Right lobe of liver (tissue), 6 donors: Measurements from ENCODE around the gene MMAA. TPM values are rescaled to one million over a fixed set of nuclear protein-coding genes. Genes with fewer than 3 reads are reported as not detected.

Experiments used
- ATAC-seq, 4 donors: fragments of 200-7000 bp; cut with Tn5 transposase; one replicate each; pipeline ENCODE4 v1.9.1; 2020; ENCODE audit warnings: mild to moderate bottlenecking in 4 of 4, moderate library complexity in 4 of 4
- DNase-seq, 3 donors: peaks; one replicate each; pipeline ENCODE4 v3.0.0-alpha.2; 2020
- H3K27ac ChIP-seq, 3 donors: fragments of 200-600 bp; one replicate each; pipeline ENCODE4 v1.8.0; 2022
- H3K27me3 ChIP-seq, 2 donors: fragments of 200-600 bp; one replicate each; pipeline ENCODE4 v1.8.0; 2022
- H3K36me3 ChIP-seq, 4 donors: fragments of 200-600 bp; sonication (generic) in 1 of 4; one replicate each; pipeline versions ENCODE4 v1.5.1 to v1.8.0; 2017 to 2022; ENCODE audit warnings: control low read depth in 1 of 4
- H3K4me1 ChIP-seq, 4 donors: fragments of 200-600 bp; sonication (generic) in 1 of 4; one replicate each; pipeline versions ENCODE4 v1.5.1 to v1.8.0; 2017 to 2022; ENCODE audit warnings: control low read depth in 1 of 4
- H3K4me3 ChIP-seq, 3 donors: fragments of 200-600 bp; one replicate each; pipeline ENCODE4 v1.8.0; 2022
- H3K9me3 ChIP-seq, 4 donors: fragments of 200-600 bp; sonication (generic) in 1 of 4; one replicate each; pipeline versions ENCODE4 v1.5.1 to v1.8.0; 2017 to 2022; ENCODE audit warnings: control low read depth in 1 of 4
- POLR2A ChIP-seq: fragments of 450-650 bp; IDR thresholded peaks from one replicate; pipeline ENCODE4 v1.6.1; 2017; ENCODE audit warnings: antibody characterized with exemption, mild to moderate bottlenecking
- WGBS: methylation state at CpG from one replicate; pipeline ENCODE4 v1.1.6; 2018; ENCODE audit warnings: low coverage, low lambda C conversion rate; ENCODE audit not compliant: insufficient coverage; ENCODE audit errors: missing lambda C conversion rate; 5-methylcytosine and 5-hydroxymethylcytosine counted together
- intact Hi-C, 2 donors: fragments of 100-400 bp; cut with DNase I; formaldehyde crosslinking; loops; one replicate each; pipeline versions ENCODE4 v1.11.2 to v1.14.1; 2022
- total RNA-seq, 6 experiments: library from RNA; depleted of rRNA in 2 of 6; stranded (reverse); fragments of >200 nt in 2 of 6; fragmentation: NEBNext Ultra II Directional in 3 of 6; extraction: Animal tissue kit (Norgen Biotek cat#: 25700) in 3 of 6; gene quantifications; one replicate each; pipeline versions ENCODE4 v1.1.0 to v1.2.4, GENCODE V29; 2016 to 2023
- TF ChIP-seq, protein P1 (sequence below), 4 donors: fragments of 200-600 bp in 3 of 4; fragments of 450-650 bp in 1 of 4; IDR thresholded peaks; one replicate each; pipeline versions ENCODE4 v1.5.1 to v1.8.0; 2016 to 2022; ENCODE audit warnings: antibody characterized with exemption in 4 of 4, mild to moderate bottlenecking in 2 of 4
- donor health status: DM: no; HTN: yes; CAD: no.
- donor health status: DM: no; HTN: no; CAD: no.
- donor health status: DM: no; HTN: no; CAD: no.
- donor health status: DM: no; HTN: yes; CAD: no.
- donor health status: DM: no; HTN: yes; CAD: no.

MMAA gene
- total RNA-seq, 6 experiments from 2014 or later: 11.4 to 27.1 (median 20.7) TPM

- ATAC-seq: no peak
- TF ChIP-seq, protein P1, sequence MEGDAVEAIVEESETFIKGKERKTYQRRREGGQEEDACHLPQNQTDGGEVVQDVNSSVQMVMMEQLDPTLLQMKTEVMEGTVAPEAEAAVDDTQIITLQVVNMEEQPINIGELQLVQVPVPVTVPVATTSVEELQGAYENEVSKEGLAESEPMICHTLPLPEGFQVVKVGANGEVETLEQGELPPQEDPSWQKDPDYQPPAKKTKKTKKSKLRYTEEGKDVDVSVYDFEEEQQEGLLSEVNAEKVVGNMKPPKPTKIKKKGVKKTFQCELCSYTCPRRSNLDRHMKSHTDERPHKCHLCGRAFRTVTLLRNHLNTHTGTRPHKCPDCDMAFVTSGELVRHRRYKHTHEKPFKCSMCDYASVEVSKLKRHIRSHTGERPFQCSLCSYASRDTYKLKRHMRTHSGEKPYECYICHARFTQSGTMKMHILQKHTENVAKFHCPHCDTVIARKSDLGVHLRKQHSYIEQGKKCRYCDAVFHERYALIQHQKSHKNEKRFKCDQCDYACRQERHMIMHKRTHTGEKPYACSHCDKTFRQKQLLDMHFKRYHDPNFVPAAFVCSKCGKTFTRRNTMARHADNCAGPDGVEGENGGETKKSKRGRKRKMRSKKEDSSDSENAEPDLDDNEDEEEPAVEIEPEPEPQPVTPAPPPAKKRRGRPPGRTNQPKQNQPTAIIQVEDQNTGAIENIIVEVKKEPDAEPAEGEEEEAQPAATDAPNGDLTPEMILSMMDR (IDR thresholded peaks at IDR 0.05): no peak
- no peak for TF ChIP-seq POLR2A
- intact Hi-C loops: no loop called here
- no peak for DNase-seq
- no peak overlapping the region for H3K4me3 ChIP-seq
- H3K4me1 ChIP-seq: no peaks in the 10 kb centered on the region
- 91% methylated on average over 3 of the region's 3 CpGs for WGBS
- peaks cover 0 to 31% (median 14%) of the 10 kb centered on the region in 4 donors for H3K36me3 ChIP-seq
- H3K9me3 ChIP-seq: no peaks in the 10 kb centered on the region
- H3K27me3 ChIP-seq: no peaks in the 10 kb centered on the region
- no peak overlapping the region for H3K27ac ChIP-seq
Measured at GRCh38 chr4:145644699-145645098, 25.5 kb downstream of the MMAA start.

DNA sequence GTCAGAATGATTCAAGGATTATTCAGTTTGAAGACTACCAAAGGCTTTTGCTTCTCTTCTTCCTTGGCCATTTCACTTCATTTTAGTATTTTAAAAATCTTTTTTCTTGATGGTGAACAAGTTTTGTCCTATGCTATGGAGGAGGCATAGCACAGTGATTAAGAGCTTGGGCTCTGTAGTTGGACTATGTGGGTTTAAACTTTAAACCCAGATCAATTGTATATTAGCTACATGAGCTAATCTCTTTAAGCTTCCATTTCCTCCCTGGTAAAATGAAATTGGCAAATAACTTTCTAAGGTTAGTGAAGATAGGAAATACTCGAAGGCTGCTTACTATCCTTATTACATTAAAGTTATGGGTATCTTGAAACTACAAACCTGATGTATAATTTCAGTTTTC, 37.0 kb downstream of the MMAA start:
- peak in 1 of 4 donors; percentile 57 for ATAC-seq
- H3K27me3 ChIP-seq: no peaks in the 10 kb centered on the region
- intact Hi-C loops: no loop called here
- no peak for DNase-seq
- no peak overlapping the region for H3K27ac ChIP-seq
- peaks cover 0 to 24% (median 3%) of the 10 kb centered on the region in 4 donors for H3K36me3 ChIP-seq
- no peak overlapping the region for H3K4me3 ChIP-seq
- TF ChIP-seq, protein P1 (IDR thresholded peaks at IDR 0.05): no peak
- TF ChIP-seq POLR2A: no peak
- no peaks in the 10 kb centered on the region for H3K4me1 ChIP-seq
- 93% methylated on average over 1 of the region's 1 CpG for WGBS
- no peaks in the 10 kb centered on the region for H3K9me3 ChIP-seq

DNA sequence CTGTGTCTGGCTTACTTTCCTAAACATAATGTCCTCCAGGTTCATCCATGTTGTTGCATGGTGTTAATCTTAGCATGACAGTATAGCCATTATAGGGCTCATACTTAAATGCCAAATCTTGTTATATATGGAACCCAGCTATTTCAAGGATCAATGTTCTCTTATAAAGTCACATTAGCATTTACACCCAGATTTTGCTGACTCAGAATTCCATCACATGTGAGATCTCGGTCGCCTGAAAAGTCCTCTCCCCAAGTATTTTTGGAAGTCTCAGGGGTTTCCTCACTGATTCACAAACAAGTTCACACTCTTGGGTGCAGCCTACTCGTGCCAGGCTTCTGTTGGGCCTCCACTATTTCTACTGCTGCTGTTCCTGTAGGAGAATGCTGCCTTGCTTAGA, 40.9 kb downstream of the MMAA start:
- 84% methylated on average over 3 of the region's 3 CpGs for WGBS
- H3K27ac ChIP-seq: no peak overlapping the region
- peaks cover 0 to 17% (median 0%) of the 10 kb centered on the region in 4 donors for H3K36me3 ChIP-seq
- no peak for DNase-seq
- no peak for TF ChIP-seq POLR2A
- TF ChIP-seq, protein P1 (IDR thresholded peaks at IDR 0.05): no peak
- intact Hi-C loops: no loop called here
- no peak overlapping the region for H3K4me3 ChIP-seq
- no peak for ATAC-seq
- H3K4me1 ChIP-seq: no peaks in the 10 kb centered on the region
- no peaks in the 10 kb centered on the region for H3K9me3 ChIP-seq
- H3K27me3 ChIP-seq: no peaks in the 10 kb centered on the region

DNA sequence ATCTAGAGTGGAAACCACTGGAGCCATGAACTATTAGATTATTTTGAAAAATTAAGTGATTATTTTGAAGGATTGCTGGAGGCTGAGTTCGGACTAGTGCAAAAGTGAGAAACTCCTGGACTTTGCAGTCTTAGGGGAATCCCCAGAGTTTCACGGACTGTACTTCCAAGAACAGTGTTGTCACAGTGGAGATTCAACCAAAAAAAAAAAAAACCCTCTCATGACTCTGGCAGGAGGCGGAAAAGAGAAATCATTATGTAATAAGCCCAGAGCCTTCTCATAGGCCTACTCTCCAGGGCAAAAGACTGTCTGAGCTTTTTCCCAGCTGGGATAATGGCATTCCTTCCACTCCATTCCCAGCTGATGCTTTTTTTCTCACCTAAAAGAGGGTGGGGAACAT, 44.0 kb downstream of the MMAA start:
- DNase-seq (no peak), ATAC-seq (peak; percentile 73 to 95 (median 84))
- TF ChIP-seq, protein P1 (IDR thresholded peaks at IDR 0.05): no peak
- no peak for TF ChIP-seq POLR2A
- Histone ChIP-seq H3K9me3 (no peaks in the 10 kb centered on the region), H3K27me3 (no peaks in the 10 kb centered on the region), H3K4me1 (no peaks in the 10 kb centered on the region), H3K36me3 (no peaks in the 10 kb centered on the region), H3K27ac (no peak overlapping the region), H3K4me3 (no peak overlapping the region)
- intact Hi-C loops: no loop called here
- 47% methylated on average over 3 of the region's 3 CpGs for WGBS

- Histone ChIP-seq H3K4me1 (no peaks in the 10 kb centered on the region), H3K4me3 (no peak overlapping the region), H3K27me3 (no peaks in the 10 kb centered on the region), H3K9me3 (no peaks in the 10 kb centered on the region), H3K27ac (no peak overlapping the region), H3K36me3 (no peaks in the 10 kb centered on the region)
- TF ChIP-seq, protein P1 (IDR thresholded peaks at IDR 0.05): no peak
- no peak for TF ChIP-seq POLR2A
- WGBS: 80% methylated on average over 1 of the region's 1 CpG
- DNase-seq: no peak
- intact Hi-C loops: no loop called here
- ATAC-seq: no peak
Measured at GRCh38 chr4:145665773-145666172, 46.6 kb downstream of the MMAA start.
